H1 (cell line): ENCODE results near the gene NR2F1-AS1. TPM values are rescaled to one million over a fixed set of nuclear protein-coding genes. Genes with fewer than 3 reads are reported as not detected.
A peak's percentile ranks its signal among the peaks of the same experiment; 100 is the strongest.

ENCODE experiments used
- CREB1 ChIP-seq: IDR thresholded peaks from 2 replicates; pipeline ENCODE4 v1.6.1; 2012; ENCODE audit warnings: inconsistent platforms
- FOSL1 ChIP-seq: IDR thresholded peaks from 2 replicates; pipeline ENCODE4 v1.6.1; 2011; ENCODE audit warnings: mild to moderate bottlenecking, low read depth, low read length, moderate library complexity; ENCODE audit not compliant: insufficient read depth
- HDAC6 ChIP-seq: IDR thresholded peaks from one replicate; pipeline ENCODE4 v1.7.1; 2012; ENCODE audit warnings: low read depth, mild to moderate bottlenecking, inconsistent platforms, low read length, moderate library complexity
- TCF12 ChIP-seq: IDR thresholded peaks from 2 replicates; pipeline ENCODE4 v1.6.1; 2011; ENCODE audit warnings: low read depth, mild to moderate bottlenecking, low read length
- YY1 ChIP-seq: IDR thresholded peaks from 2 replicates; pipeline ENCODE4 v1.6.1; 2011; ENCODE audit warnings: low read depth, mild to moderate bottlenecking, low read length
- polyA plus RNA-seq, 7 experiments: library from polyadenylated mRNA; depleted of rRNA in 3 of 7; stranded (reverse) in 5 of 7; unstranded in 2 of 7; fragments of >200 nt in 5 of 7; fragments of 200-250 nt in 2 of 7; gene quantifications; 1 replicate in 5 of 7; 2 replicates in 1 of 7; 4 replicates in 1 of 7; pipeline versions ENCODE4 v1.2.1 to v1.2.3, GENCODE V29; 2011 to 2013; ENCODE audit warnings: missing spikeins in 2 of 7, mixed read lengths in 2 of 7
- total RNA-seq: library from RNA; stranded (reverse); fragmentation: NEBNext Ultra II Directional; extraction: Animal tissue kit (Norgen Biotek cat#: 25700); gene quantifications from 2 replicates; pipeline ENCODE4 v1.2.1, GENCODE V29; 2021

Gene NR2F1-AS1
- total and polyA plus RNA-seq, 2 of the 8 experiments (the other 6 are each of a cell fraction or from before 2014, with no cell fraction given) = 1.6 to 5.6 TPM

- no peak for TF ChIP-seq HDAC6
- peak; percentile 47; the same call in 1 of the 2 replicates for TF ChIP-seq TCF12
- no peak for TF ChIP-seq CREB1
- TF ChIP-seq YY1 = no peak
- TF ChIP-seq FOSL1 = no peak
These were observed 21.4 kb upstream of the NR2F1-AS1 start (continued) for GRCh38 chr5:93602241-93603077.
